Lung microvascular endothelial cell (primary cell): ENCODE data around the gene DDX31. TPM values are rescaled to one million over a fixed set of nuclear protein-coding genes. Genes with fewer than 3 reads are reported as not detected.
"Not testable (repeated sequence)": the region's sequence is repeated elsewhere in the genome, so short reads cannot be mapped to it uniquely, and the experiment has no call there.

Experiments used
- DNase-seq, 2 donors: peaks; one replicate each; pipeline versions ENCODE4 v3.0.0 to v3.0.0-alpha.2; 2010; ENCODE audit warnings: low read depth in 2 of 2
- total RNA-seq: library from RNA; depleted of rRNA; stranded (reverse); fragments of >200 nt; gene quantifications from 2 replicates; pipeline ENCODE4 v1.2.1, GENCODE V29; 2014

DDX31 gene
- total RNA-seq, 1 donor from 2014 or later, result 9.1 TPM

GRCh38 chr9:132582276-132582785, 87.5 kb downstream of the DDX31 start, which contains the start of gene BARHL1:
Gene BARHL1, plus strand, starts transcription at chr9:132582606. Its CDS starts 192 bp downstream, at chr9:132582798.
- DNase-seq, result no peak

GRCh38 chr9:132579427-132579798, 90.4 kb downstream of the DDX31 start:
- DNase-seq, result no peak

DNA sequence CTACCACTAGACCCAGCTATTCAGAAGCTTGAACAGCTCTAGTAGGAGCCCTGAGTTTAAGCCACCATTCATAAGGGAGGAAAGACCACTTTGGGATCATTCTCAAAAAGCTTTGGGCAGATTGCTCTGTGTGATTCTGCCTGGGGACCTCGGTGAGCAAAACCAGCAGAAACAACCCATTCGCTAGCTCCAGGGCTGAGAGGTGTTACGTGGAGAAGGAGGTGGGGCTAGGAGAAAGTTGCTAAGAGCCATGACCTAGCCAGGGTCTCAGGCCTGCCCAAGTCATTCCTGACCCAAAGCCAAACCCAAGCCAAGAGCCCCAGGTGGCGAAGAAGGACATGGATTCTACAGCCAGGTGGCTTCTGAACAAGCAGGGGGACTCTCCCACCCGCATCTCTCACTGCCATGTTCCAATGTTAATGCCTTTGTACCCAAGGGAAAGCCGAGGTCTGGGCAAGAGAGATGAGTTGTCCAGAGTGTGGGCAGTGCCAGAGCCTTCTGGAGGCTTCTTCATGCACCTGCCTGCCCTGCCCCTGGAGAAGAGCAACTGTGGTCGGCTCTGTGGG, 91.3 kb downstream of the DDX31 start:
- no peak for DNase-seq

GRCh38 chr9:132577119-132577518, 92.7 kb downstream of the DDX31 start:
- DNase-seq, result no peak

GRCh38 chr9:132575811-132576210, 94.0 kb downstream of the DDX31 start:
- no peak for DNase-seq

- DNase-seq, result peak; percentile 74 to 86
These were observed 94.7 kb downstream of the DDX31 start for GRCh38 chr9:132575005-132575609.

- DNase-seq, result no peak
These were observed 96.9 kb downstream of the DDX31 start for GRCh38 chr9:132572921-132573320.

- DNase-seq, result no peak
These were observed 97.8 kb downstream of the DDX31 start for GRCh38 chr9:132571806-132572600.

- DNase-seq, result not testable (repeated sequence)
These were observed 101.0 kb downstream of the DDX31 start for GRCh38 chr9:132568787-132569186.

GRCh38 chr9:132564526-132564925, 105.3 kb downstream of the DDX31 start:
- no peak for DNase-seq

- DNase-seq, result peak; percentile 26 to 64
These were observed 107.5 kb downstream of the DDX31 start for GRCh38 chr9:132562306-132562573.

- DNase-seq, result peak in 1 of 2 donors; percentile 50
These were observed 109.1 kb downstream of the DDX31 start for GRCh38 chr9:132560616-132561202.

- DNase-seq, result no peak
These were observed 110.1 kb downstream of the DDX31 start for GRCh38 chr9:132559711-132560110.

DNA sequence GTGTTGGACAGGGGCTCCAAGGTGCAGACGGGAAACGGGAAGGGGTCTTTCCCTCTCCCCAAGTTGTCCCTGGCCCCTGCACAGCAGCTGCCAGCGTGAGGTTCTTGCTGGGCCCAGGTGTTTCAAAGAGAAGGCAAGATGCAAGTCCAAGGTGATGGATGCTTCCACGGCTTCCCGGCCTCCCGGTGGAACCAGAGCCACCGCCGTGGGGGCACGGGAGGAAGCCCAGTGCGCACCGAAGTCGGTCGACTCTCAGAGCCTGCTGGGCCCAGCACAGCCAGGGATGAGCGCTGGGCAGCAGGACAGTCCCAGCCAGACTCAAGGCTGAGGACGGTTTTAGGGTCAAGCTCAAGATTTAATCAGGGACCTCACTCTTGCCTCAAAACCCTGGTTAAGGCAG, 112.6 kb downstream of the DDX31 start:
- no peak for DNase-seq

DNA sequence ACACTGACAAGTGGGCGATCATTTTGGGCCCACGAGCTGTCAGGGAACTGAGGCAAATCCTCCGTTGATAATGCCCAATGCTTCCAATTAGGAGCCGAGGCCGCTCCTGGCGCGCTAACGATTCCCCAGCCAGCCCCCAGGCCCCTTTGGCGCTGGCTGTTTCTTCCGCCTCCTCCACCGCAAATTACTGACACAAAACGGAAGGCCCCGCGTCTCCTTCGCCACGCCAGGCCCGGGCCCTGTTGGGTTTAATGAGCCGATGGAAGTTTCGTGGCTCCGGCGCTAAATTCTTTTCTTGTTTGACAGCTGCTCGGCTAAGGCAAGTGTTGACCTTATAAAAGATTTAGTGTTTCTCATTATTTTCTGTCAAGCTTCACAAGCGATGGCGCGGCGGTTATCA, 113.1 kb downstream of the DDX31 start:
- no peak for DNase-seq

DNA sequence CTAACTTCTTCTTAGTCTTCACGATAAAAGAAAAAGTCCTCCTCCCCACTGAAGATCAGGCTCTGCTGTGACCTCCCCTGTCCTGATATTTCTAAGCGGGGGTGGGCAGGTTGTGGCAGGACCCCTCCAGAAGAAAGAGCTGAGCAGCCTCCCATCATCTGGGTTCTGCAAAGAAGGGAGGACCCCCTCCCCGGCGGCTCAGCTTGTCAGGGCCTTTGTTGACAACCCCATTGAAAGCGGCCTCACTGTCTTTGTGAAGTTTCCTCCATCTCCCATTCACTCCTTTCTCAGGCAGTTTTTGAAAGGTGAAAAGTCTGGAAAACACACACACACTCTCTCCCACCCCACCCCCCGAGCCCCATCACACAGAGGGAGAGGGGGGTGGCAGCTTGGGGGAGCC, 113.5 kb downstream of the DDX31 start:
- no peak for DNase-seq

- no peak for DNase-seq
These were observed 114.3 kb downstream of the DDX31 start for GRCh38 chr9:132555528-132555927.

DNA sequence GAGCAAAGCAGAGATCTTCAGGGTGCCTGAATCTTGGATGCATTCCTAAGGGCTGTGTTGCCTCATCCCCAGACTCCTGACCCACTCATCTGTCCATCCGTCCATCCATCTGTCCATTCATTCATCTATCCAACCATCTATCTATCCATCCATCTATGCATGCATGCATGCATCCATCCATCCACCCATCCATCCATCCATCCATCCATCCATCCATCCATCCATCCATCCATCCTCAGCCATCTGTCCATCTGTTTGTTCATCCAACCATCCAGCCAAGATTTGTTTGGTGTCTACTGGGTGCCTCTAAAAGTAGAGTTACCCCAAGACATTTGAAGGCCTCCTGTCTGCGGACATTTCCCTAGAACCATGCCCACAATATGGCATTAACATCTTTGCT, 115.0 kb downstream of the DDX31 start:
- no peak for DNase-seq

DNA sequence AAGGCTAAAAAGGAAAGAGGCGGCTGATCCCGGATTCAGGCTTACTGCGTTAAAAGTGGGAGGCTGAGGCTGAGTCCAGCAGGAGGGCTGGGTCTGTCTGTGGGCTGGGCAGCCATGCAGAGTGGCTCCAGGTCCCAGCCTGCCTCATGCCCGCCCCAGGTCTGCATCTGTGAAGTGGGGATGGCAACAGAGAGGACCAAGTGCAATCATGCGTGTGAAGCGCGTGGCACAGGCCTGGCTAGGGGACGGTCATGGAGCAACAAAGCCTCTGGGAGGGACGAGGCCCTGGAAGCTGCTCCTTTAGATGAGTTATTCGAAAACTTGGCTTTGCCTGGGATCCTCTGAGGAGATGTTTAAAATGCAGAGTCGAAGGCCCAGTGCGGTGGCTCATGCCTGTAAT, 117.7 kb downstream of the DDX31 start:
- no peak for DNase-seq

- DNase-seq, result no peak
These were observed 118.2 kb downstream of the DDX31 start for GRCh38 chr9:132551556-132551955.

GRCh38 chr9:132548751-132549640, 120.8 kb downstream of the DDX31 start:
- peak; percentile 68 to 88 for DNase-seq
